ENCODE measurements around the gene LRRC52. TPM values are rescaled to one million over a fixed set of nuclear protein-coding genes. Genes with fewer than 3 reads are reported as not detected.

The LRRC52 gene
- total RNA-seq, 1 experiment from 2014 or later, result not detected

GRCh38 chr1:165542647-165543046 lies 1.2 kb upstream of the LRRC52 start:
- intact Hi-C loops (cut with micrococcal nuclease; ENCODE audit: unreplicated experiment) (no loop called here), in situ Hi-C loops (cut with HindIII; ENCODE audit: low pct_unique_long_range_greater_than_20kb, low sequenced_read_pairs) (no loop called here)
- BruUV-seq (replicated peaks), result no TSS peak
- H3K27me3 ChIP-seq (ENCODE audit: control insufficient read depth, insufficient read depth, low read length), result peaks cover 3% of the 10 kb centered on the region
- CTCF ChIA-PET, result interaction anchor here (0.5 kb wide), 1 partner anchor 58 kb away, joined by 3 read pairs; no protein-coding TSS in a partner anchor
- no peaks in the 10 kb centered on the region for H3K9me3 ChIP-seq (ENCODE audit: control insufficient read depth, insufficient read depth, low read depth, low read length)
- H3K36me3 ChIP-seq (ENCODE audit: control insufficient read depth, insufficient read depth, low read length), result no peaks in the 10 kb centered on the region
- H3K27ac ChIP-seq (ENCODE audit: low read length), result no peak overlapping the region
- no peaks in the 10 kb centered on the region for H3K4me1 ChIP-seq (ENCODE audit: control insufficient read depth, insufficient read depth, low read length)
- no peak overlapping the region for H3K4me3 ChIP-seq (ENCODE audit: low read depth in 2 of 2, low read length in 2 of 2)
- no peak for TF ChIP-seq SIN3A (IDR thresholded peaks at IDR 0.05; ENCODE audit: borderline replicate concordance, insufficient read depth, low read depth, low read length)
- ATAC-seq (no peak), DNase-seq (ENCODE audit: low read depth, low spot score) (no peak)
- POLR2A ChIA-PET, result no interaction called here

GRCh38 chr1:165544996-165545395 lies 1.2 kb downstream of the LRRC52 start:
- no TSS peak for BruUV-seq (replicated peaks)
- no peak overlapping the region for H3K27ac ChIP-seq (ENCODE audit: low read length)
- H3K9me3 ChIP-seq (ENCODE audit: control insufficient read depth, insufficient read depth, low read depth, low read length), result no peaks in the 10 kb centered on the region
- H3K4me3 ChIP-seq (ENCODE audit: low read depth in 2 of 2, low read length in 2 of 2), result no peak overlapping the region
- H3K4me1 ChIP-seq (ENCODE audit: control insufficient read depth, insufficient read depth, low read length), result no peaks in the 10 kb centered on the region
- ChIA-PET CTCF (no interaction called here), POLR2A (no interaction called here)
- intact Hi-C loops (cut with micrococcal nuclease; ENCODE audit: unreplicated experiment), result no loop called here
- peaks cover 3% of the 10 kb centered on the region for H3K27me3 ChIP-seq (ENCODE audit: control insufficient read depth, insufficient read depth, low read length)
- TF ChIP-seq POLR2AphosphoS5 (IDR thresholded peaks at IDR 0.05; ENCODE audit: low read depth, low read length), result no peak
- in situ Hi-C loops (cut with HindIII; ENCODE audit: low pct_unique_long_range_greater_than_20kb, low sequenced_read_pairs), result no loop called here
- ATAC-seq, result no peak
- DNase-seq (ENCODE audit: low read depth, low spot score), result no peak
- H3K36me3 ChIP-seq (ENCODE audit: control insufficient read depth, insufficient read depth, low read length), result no peaks in the 10 kb centered on the region

GRCh38 chr1:165545974-165546373 lies 2.2 kb downstream of the LRRC52 start:
- Histone ChIP-seq H3K27me3 (ENCODE audit: control insufficient read depth, insufficient read depth, low read length) (peaks cover 3% of the 10 kb centered on the region), H3K4me3 (ENCODE audit: low read depth in 2 of 2, low read length in 2 of 2) (no peak overlapping the region), H3K36me3 (ENCODE audit: control insufficient read depth, insufficient read depth, low read length) (no peaks in the 10 kb centered on the region), H3K4me1 (ENCODE audit: control insufficient read depth, insufficient read depth, low read length) (no peaks in the 10 kb centered on the region), H3K27ac (ENCODE audit: low read length) (no peak overlapping the region), H3K9me3 (ENCODE audit: control insufficient read depth, insufficient read depth, low read depth, low read length) (no peaks in the 10 kb centered on the region)
- intact Hi-C loops (cut with micrococcal nuclease; ENCODE audit: unreplicated experiment) (no loop called here), in situ Hi-C loops (cut with HindIII; ENCODE audit: low pct_unique_long_range_greater_than_20kb, low sequenced_read_pairs) (no loop called here)
- POLR2A ChIA-PET, result no interaction called here
- DNase-seq (ENCODE audit: low read depth, low spot score), result no peak
- ATAC-seq, result no peak
- CTCF ChIA-PET, result no interaction called here
- TF ChIP-seq SIN3A (IDR thresholded peaks at IDR 0.05; ENCODE audit: borderline replicate concordance, insufficient read depth, low read depth, low read length), result no peak
- no peak for TF ChIP-seq REST (IDR thresholded peaks at IDR 0.05; ENCODE audit: insufficient read depth in 1 of 2, low read depth in 2 of 2, low read length in 1 of 2)
- no peak for TF ChIP-seq TCF7L2 (IDR thresholded peaks at IDR 0.05; ENCODE audit: low read depth, low read length)
- TF ChIP-seq POLR2AphosphoS5 (IDR thresholded peaks at IDR 0.05; ENCODE audit: low read depth, low read length), result no peak
- TF ChIP-seq CTCF (IDR thresholded peaks at IDR 0.05), result no peak
- BruUV-seq (replicated peaks), result no TSS peak
